GM12878 (cell line): ENCODE data around the gene MAVS. TPM values are rescaled to one million over a fixed set of nuclear protein-coding genes. Genes with fewer than 3 reads are reported as not detected.

Experiments used
- ATAC-seq: fragments of 200-7000 bp; cut with Tn5 transposase; 3 replicates; pipeline ENCODE4 v1.9.1; 2020; ENCODE audit warnings: mild to moderate bottlenecking, moderate library complexity
- BruUV-seq: library from RNA; stranded (reverse); fragments of 400-500 nt; replicated peaks from 2 replicates; lab custom pipeline; 2021; lab: Mats Ljungman, UMichigan
- CTCF ChIA-PET: fragments of 300-600 bp; sonication (Branson Sonifier 250); formaldehyde crosslinking; extraction: SDS; loops from one replicate; lab custom pipeline; 2021; ENCODE audit warnings: inconsistent platforms; lab: Yijun Ruan, JAX
- POLR2A ChIA-PET: fragments of 350-600 bp; formaldehyde crosslinking; extraction: SDS; loops from one replicate; lab custom pipeline; 2021; ENCODE audit warnings: inconsistent platforms; lab: Charles Lee
- RAD21 ChIA-PET: fragments of 300-600 bp; sonication (Branson Sonifier 250); formaldehyde crosslinking; loops from one replicate; lab custom pipeline; 2023; ENCODE audit warnings: antibody characterized with exemption; ENCODE audit not compliant: unreplicated experiment; lab: Charles Lee
- SMC1A ChIA-PET: fragments of 300-600 bp; sonication (Branson Sonifier 250); formaldehyde crosslinking; loops from one replicate; lab custom pipeline; 2023; ENCODE audit not compliant: unreplicated experiment, uncharacterized antibody; lab: Charles Lee
- DNase-seq: peaks from one replicate; pipeline ENCODE4 v3.0.0-alpha.2; 2011; ENCODE audit warnings: low read depth, low spot score
- FAIRE-seq: peaks from 3 replicates; lab custom pipeline; 2011; peaks lifted over from hg19 to GRCh38; lab: Jason Lieb, UNC
- H2AFZ ChIP-seq: 2 replicates; pipeline ENCODE4 v1.6.0; 2011; ENCODE audit warnings: low read depth, low read length, control low read depth; ENCODE audit not compliant: control insufficient read depth
- H3K27ac ChIP-seq: 2 replicates; pipeline ENCODE4 v1.5.1; 2011; ENCODE audit warnings: control low read depth; ENCODE audit not compliant: control insufficient read depth, insufficient read depth
- H3K27me3 ChIP-seq, 2 experiments: replicated peaks in 1 of 2; 2 replicates each; pipeline versions ENCODE4 v1.6.0 to v1.6.1; 2011; ENCODE audit warnings: low read length in 1 of 2; ENCODE audit not compliant: control insufficient read depth in 2 of 2, insufficient read depth in 2 of 2
- H3K36me3 ChIP-seq, 2 experiments: 2 replicates each; pipeline ENCODE4 v1.5.1; 2011; ENCODE audit warnings: low read length in 1 of 2; ENCODE audit not compliant: control insufficient read depth in 2 of 2, insufficient read depth in 2 of 2
- H3K4me1 ChIP-seq: 2 replicates; pipeline ENCODE4 v1.6.1; 2011; ENCODE audit warnings: mild to moderate bottlenecking, low read length, moderate library complexity, mixed read lengths; ENCODE audit not compliant: control insufficient read depth, insufficient read depth
- H3K4me2 ChIP-seq: 2 replicates; pipeline ENCODE4 v1.6.0; 2011; ENCODE audit warnings: control low read depth; ENCODE audit not compliant: control insufficient read depth, insufficient read depth
- H3K4me3 ChIP-seq: fragments of 200-600 bp; sonication (generic); 2 replicates; pipeline ENCODE4 v1.5.1; 2016
- H3K79me2 ChIP-seq: 2 replicates; pipeline ENCODE4 v1.6.0; 2011; ENCODE audit warnings: low read length; ENCODE audit not compliant: control insufficient read depth, insufficient read depth
- H3K9ac ChIP-seq: 2 replicates; pipeline ENCODE4 v1.8.0; 2011; ENCODE audit warnings: low read length, control low read depth, mixed read lengths; ENCODE audit not compliant: control insufficient read depth, insufficient read depth
- H3K9me3 ChIP-seq: replicated peaks from 3 replicates; pipeline ENCODE4 v1.5.1; 2011; ENCODE audit warnings: mild to moderate bottlenecking, low read length; ENCODE audit not compliant: control insufficient read depth, insufficient read depth
- H4K20me1 ChIP-seq: 2 replicates; pipeline ENCODE4 v1.6.0; 2011; ENCODE audit not compliant: control insufficient read depth, insufficient read depth
- BCLAF1 ChIP-seq: fragments of 450-650 bp; IDR thresholded peaks from 2 replicates; pipeline ENCODE4 v1.6.1; 2017; ENCODE audit warnings: antibody characterized with exemption, mild to moderate bottlenecking, moderate library complexity
- BHLHE40 ChIP-seq, 2 experiments: fragments of 450-650 bp in 1 of 2; IDR thresholded peaks; 2 replicates each; pipeline ENCODE4 v1.6.1; 2011 to 2017; ENCODE audit warnings: low read depth in 2 of 2, borderline replicate concordance in 1 of 2, improper control_type of control experiment in 1 of 2, low read length in 1 of 2, mild to moderate bottlenecking in 1 of 2
- BRCA1 ChIP-seq: IDR thresholded peaks from 2 replicates; pipeline ENCODE4 v1.6.1; 2011; ENCODE audit warnings: low read depth, low read length, improper control_type of control experiment
- IRF4 ChIP-seq: IDR thresholded peaks from 2 replicates; pipeline ENCODE4 v1.6.1; 2011; ENCODE audit warnings: low read depth, low read length
- MYC ChIP-seq: IDR thresholded peaks from 2 replicates; pipeline ENCODE4 v1.6.1; 2011; ENCODE audit warnings: mild to moderate bottlenecking, low read length, moderate library complexity, inconsistent platforms; ENCODE audit not compliant: insufficient read depth, insufficient replicate concordance, insufficient read length, severe bottlenecking
- POLR2AphosphoS2 ChIP-seq: IDR thresholded peaks from 2 replicates; pipeline ENCODE4 v1.6.1; 2011; ENCODE audit warnings: low read depth, mild to moderate bottlenecking, low read length, improper control_type of control experiment, moderate library complexity
- RAD51 ChIP-seq: fragments of 450-650 bp; IDR thresholded peaks from 2 replicates; pipeline ENCODE4 v1.6.1; 2016; ENCODE audit warnings: moderate library complexity, mild to moderate bottlenecking, inconsistent platforms
- SIN3A ChIP-seq: IDR thresholded peaks from 2 replicates; pipeline ENCODE4 v1.6.1; 2012; ENCODE audit warnings: low read depth, low read length, improper control_type of control experiment
- SIX5 ChIP-seq: IDR thresholded peaks from 2 replicates; pipeline ENCODE4 v1.6.1; 2011; ENCODE audit warnings: mild to moderate bottlenecking, low read depth, low read length, moderate library complexity; ENCODE audit not compliant: severe bottlenecking
- SMAD1 ChIP-seq: fragments of 450-650 bp; IDR thresholded peaks from 2 replicates; pipeline ENCODE4 v1.6.1; 2018; ENCODE audit warnings: mild to moderate bottlenecking, low read depth; ENCODE audit not compliant: partially characterized antibody
- STAT1 ChIP-seq: fragments of 450-650 bp; conservative IDR thresholded peaks from 2 replicates; pipeline ENCODE4 v1.6.1; 2014; ENCODE audit warnings: antibody characterized with exemption, mild to moderate bottlenecking
- TAF1 ChIP-seq: IDR thresholded peaks from 2 replicates; pipeline ENCODE4 v1.6.1; 2011; ENCODE audit warnings: mild to moderate bottlenecking, low read depth, low read length, borderline replicate concordance
- WGBS: methylation state at CpG from one replicate; pipeline ENCODE4 v1.1.6; 2016; ENCODE audit warnings: low lambda C conversion rate; ENCODE audit not compliant: insufficient replicate concordance, insufficient coverage; ENCODE audit errors: missing lambda C conversion rate; 5-methylcytosine and 5-hydroxymethylcytosine counted together
- in situ Hi-C: fragments of 300-500 bp; cut with MboI; formaldehyde crosslinking; loops from 9 replicates; pipeline ENCODE4 v1.14.3; 2018; ENCODE audit warnings: mixed read lengths
- intact Hi-C: fragments of 100-400 bp; cut with micrococcal nuclease; formaldehyde crosslinking; loops from one replicate; pipeline ENCODE4 v1.14.2; 2022; ENCODE audit not compliant: unreplicated experiment
- polyA plus RNA-seq, 11 experiments: library from polyadenylated mRNA; depleted of rRNA in 4 of 11; unstranded in 6 of 11; stranded (reverse) in 5 of 11; fragments of >200 nt; fragmentation: Nextera tagmentation in 4 of 11; fragmentation: Illumina TruSeq in 1 of 11; extraction: Ambion mirVana in 4 of 11; extraction: Trizol in 1 of 11; gene quantifications; 1 replicate in 1 of 11; 2 replicates in 10 of 11; pipeline versions ENCODE4 v1.2.1 to v1.2.3, GENCODE V29; 2011 to 2016; ENCODE audit warnings: inconsistent platforms in 2 of 11, missing spikeins in 2 of 11, low read depth in 1 of 11
- total RNA-seq, 4 experiments: library from RNA; depleted of rRNA in 3 of 4; stranded (reverse); fragments of >200 nt in 3 of 4; fragmentation: Illumina TruSeq in 1 of 4; extraction: Trizol in 1 of 4; gene quantifications; 2 replicates each; pipeline versions ENCODE4 v1.2.1 to v1.2.3, GENCODE V29; 2013 to 2021
- TF ChIP-seq, protein P1 (sequence below): fragments of 450-650 bp; IDR thresholded peaks from 2 replicates; pipeline ENCODE4 v1.6.1; 2017; ENCODE audit warnings: mild to moderate bottlenecking, moderate library complexity

Gene MAVS
- total and polyA plus RNA-seq, 10 of the 15 experiments (the other 5 are each of a cell fraction or from before 2014, with no cell fraction given): 1.6 to 25.2 (median 12.6) TPM

DNA sequence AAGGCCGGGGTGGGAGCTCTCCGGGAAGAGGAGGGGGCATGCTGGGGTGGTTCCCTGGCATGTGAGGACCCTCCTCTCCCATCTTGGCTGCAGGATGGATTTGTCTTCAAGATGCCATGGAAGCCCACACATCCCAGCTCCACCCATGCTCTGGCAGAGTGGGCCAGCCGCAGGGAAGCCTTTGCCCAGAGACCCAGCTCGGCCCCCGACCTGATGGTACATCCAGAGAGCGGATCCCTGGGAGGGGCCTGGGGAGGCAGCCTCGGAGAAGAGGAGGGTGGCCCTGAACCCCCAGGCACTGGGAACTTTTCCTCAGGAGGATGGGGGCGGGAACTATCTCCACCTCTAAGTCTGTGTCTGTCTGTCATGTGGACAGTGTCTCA is 45.8 kb upstream of the MAVS start:
- no peak for FAIRE-seq

More for the DNA sequence above, 45.8 kb upstream of the MAVS start:
- Histone ChIP-seq H4K20me1 (no peaks in the 10 kb centered on the region), H3K4me1 (peaks cover 41% of the 10 kb centered on the region), H3K27ac (no peak overlapping the region), H2AFZ (no peak overlapping the region), H3K4me2 (no peak overlapping the region), H3K4me3 (no peak overlapping the region), H3K36me3 (peaks cover 23 to 28% of the 10 kb centered on the region in 2 experiments), H3K27me3 (no peaks in the 10 kb centered on the region), H3K79me2 (peaks cover 18% of the 10 kb centered on the region), H3K9ac (no peak overlapping the region), H3K9me3 (no peaks in the 10 kb centered on the region)
- ChIA-PET RAD21 (no interaction called here), POLR2A (interaction anchor here (0.5 to 1.3 kb wide), 4 partner anchors 8 to 33 kb away, joined by 3 to 6 read pairs (median 3); partner anchors contain the start of genes ADISSP and AP5S1), SMC1A (interaction anchor here (0.8 to 2.3 kb wide), 4 partner anchors 12 to 42 kb away, joined by 3 to 6 read pairs (median 6); no protein-coding TSS in a partner anchor), CTCF (interaction anchor here (0.6 to 3.8 kb wide), 2 partner anchors 18 to 53 kb away, joined by 3 to 33 read pairs; partner anchors contain the start of gene AP5S1)
- intact Hi-C loops: no loop called here
- TF ChIP-seq, protein P1, sequence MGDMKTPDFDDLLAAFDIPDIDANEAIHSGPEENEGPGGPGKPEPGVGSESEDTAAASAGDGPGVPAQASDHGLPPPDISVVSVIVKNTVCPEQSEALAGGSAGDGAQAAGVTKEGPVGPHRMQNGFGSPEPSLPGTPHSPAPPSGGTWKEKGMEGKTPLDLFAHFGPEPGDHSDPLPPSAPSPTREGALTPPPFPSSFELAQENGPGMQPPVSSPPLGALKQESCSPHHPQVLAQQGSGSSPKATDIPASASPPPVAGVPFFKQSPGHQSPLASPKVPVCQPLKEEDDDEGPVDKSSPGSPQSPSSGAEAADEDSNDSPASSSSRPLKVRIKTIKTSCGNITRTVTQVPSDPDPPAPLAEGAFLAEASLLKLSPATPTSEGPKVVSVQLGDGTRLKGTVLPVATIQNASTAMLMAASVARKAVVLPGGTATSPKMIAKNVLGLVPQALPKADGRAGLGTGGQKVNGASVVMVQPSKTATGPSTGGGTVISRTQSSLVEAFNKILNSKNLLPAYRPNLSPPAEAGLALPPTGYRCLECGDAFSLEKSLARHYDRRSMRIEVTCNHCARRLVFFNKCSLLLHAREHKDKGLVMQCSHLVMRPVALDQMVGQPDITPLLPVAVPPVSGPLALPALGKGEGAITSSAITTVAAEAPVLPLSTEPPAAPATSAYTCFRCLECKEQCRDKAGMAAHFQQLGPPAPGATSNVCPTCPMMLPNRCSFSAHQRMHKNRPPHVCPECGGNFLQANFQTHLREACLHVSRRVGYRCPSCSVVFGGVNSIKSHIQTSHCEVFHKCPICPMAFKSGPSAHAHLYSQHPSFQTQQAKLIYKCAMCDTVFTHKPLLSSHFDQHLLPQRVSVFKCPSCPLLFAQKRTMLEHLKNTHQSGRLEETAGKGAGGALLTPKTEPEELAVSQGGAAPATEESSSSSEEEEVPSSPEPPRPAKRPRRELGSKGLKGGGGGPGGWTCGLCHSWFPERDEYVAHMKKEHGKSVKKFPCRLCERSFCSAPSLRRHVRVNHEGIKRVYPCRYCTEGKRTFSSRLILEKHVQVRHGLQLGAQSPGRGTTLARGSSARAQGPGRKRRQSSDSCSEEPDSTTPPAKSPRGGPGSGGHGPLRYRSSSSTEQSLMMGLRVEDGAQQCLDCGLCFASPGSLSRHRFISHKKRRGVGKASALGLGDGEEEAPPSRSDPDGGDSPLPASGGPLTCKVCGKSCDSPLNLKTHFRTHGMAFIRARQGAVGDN: no peak
- TF ChIP-seq BRCA1 (no peak), MYC (no peak), SMAD1 (no peak), IRF4 (no peak), SIN3A (no peak), BCLAF1 (no peak), SIX5 (no peak), TAF1 (no peak), STAT1 (no peak), POLR2AphosphoS2 (no peak), BHLHE40 (IDR thresholded peaks at IDR 0.05; ENCODE audit: borderline replicate concordance in 1 of 2, low read depth in 2 of 2, low read length in 1 of 2) (no peak), RAD51 (no peak)
- no peak for DNase-seq
- BruUV-seq: no TSS peak
- 96% methylated on average over 8 of the region's 8 CpGs for WGBS
- in situ Hi-C loops: no loop called here
- no peak for ATAC-seq
